Hematopoietic multipotent progenitor cell treated with erythropoietin and hydrocortisone succinate and interleukin-3 and kit ligand, for 6 days (in vitro differentiated cells): ENCODE data around the gene PDPR.
A peak's percentile ranks its signal among the peaks of the same experiment; 100 is the strongest.
"Not testable (repeated sequence)": the region's sequence is repeated elsewhere in the genome, so short reads cannot be mapped to it uniquely, and the experiment has no call there.

Experiments
- DNase-seq: peaks from one replicate; pipeline ENCODE4 v3.0.0-alpha.2; 2015

The PDPR gene

DNA sequence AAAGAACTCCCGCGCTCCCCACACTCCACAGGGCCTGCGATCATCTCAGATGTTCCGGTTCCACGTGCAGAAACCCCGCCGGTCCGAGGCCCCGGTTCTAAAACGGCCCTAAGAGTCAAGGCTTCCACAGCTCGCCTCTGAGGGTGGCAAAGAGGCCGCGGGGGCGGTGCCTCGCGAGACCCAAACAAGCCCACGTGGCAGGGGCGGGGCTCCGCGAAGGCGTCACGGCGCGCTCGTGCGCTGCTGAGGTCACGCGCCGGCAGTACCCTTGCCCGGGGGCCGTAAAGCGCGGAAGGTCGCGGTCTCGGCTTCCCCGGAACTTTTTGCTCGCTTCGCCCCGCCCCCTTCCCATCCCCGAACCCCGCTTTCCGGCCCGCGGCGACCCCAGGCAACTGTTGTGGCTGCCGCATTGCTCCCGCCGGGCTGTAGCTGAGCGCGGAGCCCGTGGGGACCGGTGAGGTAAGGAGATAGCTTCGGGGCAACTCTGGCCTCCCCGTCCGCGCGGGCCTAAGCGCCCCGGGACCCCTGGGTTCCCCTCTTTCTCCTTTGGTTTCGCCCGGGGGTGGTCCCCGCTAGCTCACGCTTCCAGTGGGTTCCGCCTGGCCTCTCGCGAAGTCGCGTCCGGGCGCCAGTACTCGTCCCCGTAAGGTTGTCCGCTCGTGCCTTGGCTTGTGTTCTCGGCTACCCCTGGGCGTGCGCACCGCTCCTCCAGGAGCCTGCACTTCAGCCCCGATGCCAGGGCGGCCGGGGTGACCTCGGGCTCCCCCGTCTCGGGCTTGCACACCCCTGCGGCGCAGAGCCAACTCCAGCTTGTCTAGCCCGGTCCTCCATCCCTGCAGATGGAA lies at the start of gene PDPR:
Gene PDPR (plus strand): TSS at position 351 of the 845 bp plus-strand sequence. CDS start 6,161 bp downstream, outside the sequence.
- peak; percentile 91 for DNase-seq

- DNase-seq = peak; percentile 32
Observed at GRCh38 chr16:70064841-70065370, 49.2 kb upstream of the PDPR start.

GRCh38 chr16:70065376-70065745 lies 48.8 kb upstream of the PDPR start:
- DNase-seq = not testable (repeated sequence)

DNA sequence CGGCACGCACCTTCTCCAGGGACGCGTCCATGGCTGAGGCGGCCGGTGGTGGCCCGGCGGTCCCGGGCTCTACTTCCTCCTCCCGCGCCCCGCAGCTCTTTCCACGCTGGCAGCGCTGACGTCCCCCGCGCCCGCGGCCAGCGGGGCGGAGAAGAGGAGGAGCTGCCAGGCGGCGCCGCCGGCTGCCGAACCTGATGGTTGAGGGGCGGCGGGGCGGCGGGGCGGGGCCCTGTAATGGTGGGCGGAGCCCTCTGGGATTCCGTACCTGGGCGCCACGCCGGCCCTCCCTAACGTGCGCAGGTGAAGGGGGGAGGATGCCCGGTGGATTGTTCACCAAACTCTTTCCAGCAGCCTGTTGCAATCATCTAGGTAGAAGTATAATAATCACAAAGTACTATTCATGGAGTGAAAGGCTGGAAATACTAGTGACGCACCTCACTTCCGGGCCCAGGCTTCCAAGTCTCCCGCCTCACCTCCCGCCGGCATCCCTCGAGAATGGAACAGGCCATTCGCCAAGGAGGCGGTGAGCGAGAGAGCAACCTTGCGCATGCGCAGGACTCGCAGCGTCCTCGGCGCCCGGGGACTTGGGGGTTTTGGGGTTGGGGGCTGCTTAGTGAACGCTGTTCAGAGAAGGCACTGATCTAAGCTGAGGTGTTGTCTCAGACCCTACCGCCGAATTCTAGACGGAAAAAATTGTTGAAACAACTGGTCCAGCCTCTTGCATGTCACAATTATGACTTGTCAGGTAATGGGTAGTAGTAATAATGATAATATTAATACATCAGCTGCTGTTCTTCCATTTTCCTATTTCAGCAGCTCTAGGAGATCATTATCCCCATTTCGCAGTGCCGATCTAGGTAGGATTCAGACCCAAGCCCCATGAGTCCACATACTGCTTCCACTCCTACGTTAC lies 48.1 kb upstream of the PDPR start:
- peak; percentile 94 for DNase-seq

DNA sequence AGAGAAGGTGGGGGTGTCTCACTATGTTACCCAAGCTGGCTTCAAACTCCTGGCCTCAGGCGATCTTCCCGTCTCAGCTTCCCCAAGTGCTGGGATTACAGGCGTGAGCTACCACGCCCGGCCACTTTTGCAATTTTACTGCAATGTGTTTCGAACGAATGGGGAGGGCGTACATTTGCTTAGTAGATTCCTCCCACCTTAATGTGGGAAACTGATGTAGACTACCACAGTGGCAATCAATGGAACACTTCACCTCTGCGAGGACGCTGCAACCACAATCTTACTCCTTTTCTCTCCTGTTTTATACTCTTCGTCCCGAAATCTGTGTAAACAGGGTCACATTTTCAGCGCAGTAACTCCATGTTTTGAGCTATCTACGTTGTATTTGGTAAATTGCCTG lies 47.4 kb upstream of the PDPR start:
- not testable (repeated sequence) for DNase-seq

DNA sequence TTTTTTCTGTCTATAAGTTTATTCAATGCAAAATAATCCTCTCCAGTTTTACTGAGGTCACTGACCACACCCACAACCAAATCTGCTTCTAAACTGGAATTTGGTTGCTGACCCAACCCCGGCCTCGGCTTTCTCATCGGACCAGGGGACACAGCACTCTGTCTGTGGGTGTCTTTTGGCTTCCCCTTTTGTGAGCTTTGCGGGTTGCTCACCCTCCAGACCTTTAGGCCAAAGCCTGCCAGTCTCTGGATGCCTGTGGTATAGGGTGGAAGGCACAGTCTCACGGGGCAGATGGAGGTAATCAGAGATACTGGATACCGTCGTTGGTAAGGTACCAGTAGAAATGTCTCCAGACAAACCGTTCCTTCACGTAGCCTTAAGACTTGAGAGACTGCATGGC lies 35.1 kb upstream of the PDPR start:
- DNase-seq = not testable (repeated sequence)

DNA sequence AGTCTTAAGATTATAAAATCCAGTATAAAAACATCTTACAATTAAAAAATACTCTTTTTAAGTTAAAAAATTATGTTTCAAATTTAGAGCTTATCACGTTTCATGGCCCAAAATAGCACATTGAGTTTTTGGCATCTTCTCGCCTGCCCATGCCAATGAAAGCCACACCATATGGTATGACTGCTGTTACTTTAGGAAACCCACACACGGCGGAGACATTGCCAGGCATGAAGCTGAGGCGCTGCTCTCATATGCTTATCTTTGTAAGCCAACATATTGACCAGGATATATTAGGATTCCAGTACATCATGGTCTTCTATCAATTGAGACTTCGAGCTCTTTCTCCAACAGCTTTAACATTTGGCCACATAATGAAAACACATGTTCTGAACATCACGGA lies 32.9 kb upstream of the PDPR start:
- DNase-seq = not testable (repeated sequence)

DNA sequence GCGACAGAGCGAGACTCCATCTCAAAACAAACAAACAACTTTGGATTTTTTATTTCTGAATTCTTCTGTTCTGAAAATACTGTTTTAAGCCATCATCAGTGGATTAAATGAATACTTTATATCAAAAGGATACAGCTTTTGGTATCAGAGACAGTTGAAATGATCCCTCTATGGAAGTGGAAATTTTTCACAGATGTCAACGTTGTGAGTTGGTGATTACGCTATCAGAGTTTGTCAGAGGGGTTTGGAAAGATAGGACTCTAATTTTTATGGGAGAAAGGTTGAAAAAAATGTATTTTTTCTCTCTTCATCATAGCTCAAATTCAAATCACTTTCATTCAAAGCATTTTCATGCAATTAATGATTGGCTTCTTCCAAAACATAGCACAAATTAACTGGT lies 30.2 kb upstream of the PDPR start:
- not testable (repeated sequence) for DNase-seq

- not testable (repeated sequence) for DNase-seq
Observed at GRCh38 chr16:70088160-70088559, 26.0 kb upstream of the PDPR start.

GRCh38 chr16:70088877-70089276 lies 25.3 kb upstream of the PDPR start:
- DNase-seq = not testable (repeated sequence)

DNA sequence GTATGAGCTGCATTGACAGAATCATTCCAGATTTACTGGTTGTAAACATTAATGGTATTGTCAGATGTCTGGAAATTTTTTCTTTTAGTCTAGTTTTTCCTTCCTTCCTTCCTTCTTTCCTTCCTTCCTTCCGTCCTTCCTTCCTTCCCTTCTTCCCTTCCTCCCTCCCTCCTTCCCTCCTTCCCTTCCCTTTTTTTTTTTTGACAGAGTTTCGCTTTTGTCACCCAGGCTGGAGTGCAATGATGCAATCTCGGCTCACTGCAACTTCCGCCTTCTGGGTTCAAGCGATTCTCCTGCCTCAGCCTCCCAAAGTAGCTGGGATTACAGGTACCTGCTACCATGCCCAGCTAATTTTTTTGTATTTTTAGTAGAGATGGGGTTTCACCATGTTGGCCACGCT lies 24.8 kb upstream of the PDPR start:
- not testable (repeated sequence) for DNase-seq

GRCh38 chr16:70091104-70091503 lies 23.0 kb upstream of the PDPR start:
- DNase-seq = peak; percentile 14

- DNase-seq = not testable (repeated sequence)
Observed at GRCh38 chr16:70094096-70094495, 20.0 kb upstream of the PDPR start.

DNA sequence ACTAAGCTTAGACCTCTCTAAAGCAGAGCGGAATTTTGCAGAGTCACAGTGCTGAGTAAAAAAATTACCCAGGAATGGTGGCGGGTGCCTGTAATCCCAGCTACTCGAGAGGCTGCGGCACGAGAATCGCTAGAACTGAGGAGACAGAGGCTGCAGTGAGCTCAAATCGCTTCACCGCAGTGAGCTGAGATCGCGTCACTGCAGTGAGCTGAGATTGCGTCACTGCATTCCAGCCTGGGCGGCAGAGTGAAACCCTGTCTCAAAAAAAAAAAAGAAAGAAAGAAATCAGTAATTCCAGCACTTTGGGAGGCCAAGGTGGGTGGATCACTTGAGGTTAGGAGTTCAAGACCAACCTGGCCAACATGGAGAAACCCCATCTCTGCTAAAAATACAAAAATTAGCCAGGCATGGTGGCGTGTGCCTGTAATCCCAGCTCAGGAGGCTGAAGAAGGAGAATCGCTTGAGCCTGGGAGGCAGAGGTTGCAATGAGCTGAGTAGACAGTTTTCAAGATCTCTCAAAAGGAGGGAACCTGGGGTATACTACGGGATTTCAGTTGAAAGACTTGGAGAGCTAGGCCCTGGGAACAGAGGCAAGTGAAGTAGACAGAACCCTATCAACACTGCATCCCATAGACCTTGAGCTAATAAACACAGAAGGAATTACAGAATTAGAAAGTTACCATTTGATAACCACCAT lies 4.4 kb upstream of the PDPR start:
- not testable (repeated sequence) for DNase-seq

- DNase-seq = not testable (repeated sequence)
Observed at GRCh38 chr16:70112162-70112561, 2.0 kb upstream of the PDPR start.

GRCh38 chr16:70113599-70113981 lies 542 bp upstream of the PDPR start:
- DNase-seq = not testable (repeated sequence)

DNA sequence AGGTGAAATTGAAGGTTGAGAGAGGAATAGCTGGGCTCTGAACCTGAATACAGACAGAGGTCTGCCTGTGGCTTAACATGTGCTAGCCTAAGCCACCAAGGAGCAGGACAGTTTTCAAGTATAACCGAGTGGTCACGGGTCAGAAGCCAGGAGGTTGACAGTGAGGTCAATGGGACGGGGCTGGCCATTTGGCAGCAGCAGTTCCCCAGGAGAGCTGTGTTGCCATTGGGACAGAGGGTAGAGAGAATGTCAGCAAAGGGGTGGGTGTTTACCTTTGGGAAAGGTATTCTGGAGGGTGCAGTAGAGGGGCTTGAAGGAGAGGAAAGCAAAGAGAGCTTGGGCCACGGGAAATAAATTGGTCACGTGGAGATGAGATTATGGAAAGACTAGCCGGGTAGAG lies 4.2 kb downstream of the PDPR start:
- DNase-seq = not testable (repeated sequence)

DNA sequence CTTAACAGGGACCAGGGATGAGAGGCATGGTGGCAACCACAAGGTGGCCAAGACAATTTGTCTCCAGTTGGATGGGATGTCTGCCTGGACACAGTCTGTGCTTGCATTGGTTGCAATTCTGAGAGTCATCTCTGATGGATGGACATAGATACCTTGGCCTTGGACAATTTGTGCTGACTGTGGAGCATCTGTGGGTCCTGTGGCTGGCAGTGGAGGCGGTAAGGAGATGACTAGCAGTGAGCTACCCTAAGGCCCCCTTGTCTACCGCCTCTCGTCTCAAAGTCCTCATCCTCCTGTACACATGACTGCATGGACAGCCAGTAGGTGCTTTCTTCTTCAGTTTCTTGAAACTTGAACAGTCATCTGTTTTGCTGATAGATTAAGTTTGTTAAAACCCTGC lies 4.6 kb downstream of the PDPR start:
- DNase-seq = not testable (repeated sequence)

- not testable (repeated sequence) for DNase-seq
Observed at GRCh38 chr16:70120398-70120797, 6.3 kb downstream of the PDPR start.

DNA sequence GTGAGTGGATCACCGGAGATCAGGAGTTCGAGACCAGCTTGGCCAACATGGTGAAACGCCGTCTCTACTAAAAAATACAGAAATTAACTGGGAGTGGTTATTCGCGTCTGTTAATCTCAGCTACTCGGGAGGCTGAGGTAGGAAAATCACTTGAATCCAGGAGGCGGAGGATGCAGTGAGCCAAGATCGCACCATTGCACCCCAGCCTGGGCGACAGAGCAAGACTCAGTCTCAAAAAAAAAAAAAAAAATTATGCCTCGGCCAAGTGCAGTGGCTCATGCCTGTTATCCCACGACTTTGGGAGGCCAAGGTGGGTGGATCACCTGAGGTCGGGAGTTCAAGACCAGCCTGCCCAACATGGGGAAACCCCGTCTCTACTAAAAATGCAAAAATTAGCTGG lies 9.7 kb downstream of the PDPR start:
- not testable (repeated sequence) for DNase-seq

DNA sequence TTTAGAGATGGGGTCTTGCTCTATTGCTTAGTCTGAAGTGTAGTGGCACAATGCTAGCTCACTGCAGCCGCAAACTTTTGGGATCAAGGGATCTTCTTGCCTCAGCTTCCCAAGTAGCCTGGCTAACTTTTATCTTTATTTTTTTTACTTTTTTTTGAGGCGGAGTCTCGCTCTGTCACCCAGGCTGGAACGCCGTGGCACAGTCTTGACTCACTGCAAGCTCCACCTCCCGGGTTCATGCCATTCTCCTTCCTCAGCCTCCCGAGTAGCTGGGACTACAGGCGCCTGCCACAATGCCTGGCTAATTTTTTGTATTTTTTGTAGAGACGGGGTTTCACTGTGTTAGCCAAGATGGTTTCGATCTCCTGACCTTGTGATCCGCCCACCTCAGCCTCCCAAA lies 12.1 kb downstream of the PDPR start:
- not testable (repeated sequence) for DNase-seq

GRCh38 chr16:70127706-70128105 lies 13.6 kb downstream of the PDPR start:
- not testable (repeated sequence) for DNase-seq

DNA sequence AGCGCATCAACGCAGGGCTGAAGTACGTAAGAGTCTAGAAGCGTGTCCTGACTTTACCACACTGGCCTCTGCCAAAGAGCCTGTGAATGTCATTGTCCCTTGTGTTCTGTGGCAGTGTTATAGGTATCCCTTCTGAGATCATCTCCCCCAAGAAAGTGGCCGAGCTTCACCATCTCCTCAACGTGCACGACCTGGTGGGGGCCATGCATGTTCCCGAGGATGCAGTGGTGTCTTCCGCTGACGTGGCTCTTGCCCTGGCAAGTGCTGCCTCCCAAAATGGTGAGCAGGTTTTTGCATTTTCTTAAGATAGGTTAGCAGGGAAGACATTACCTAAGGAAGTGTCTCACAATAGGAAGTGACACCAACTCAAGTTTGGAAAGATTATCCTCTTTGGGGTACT lies 14.7 kb downstream of the PDPR start:
- not testable (repeated sequence) for DNase-seq
